NCI-H146 treated with DMSO at 0.1 percent for 48 hours (cell line): Measurements from ENCODE around the gene AVEN.
"Not testable (repeated sequence)": the region's sequence is repeated elsewhere in the genome, so short reads cannot be mapped to it uniquely, and the experiment has no call there.

Experiments
- DNase-seq: peaks from one replicate; lab custom pipeline; 2025; ENCODE audit not compliant: unreplicated experiment; lab: John Stamatoyannopoulos, UW

AVEN gene

GRCh38 chr15:33857726-33858125 is 181.3 kb downstream of the AVEN start:
- DNase-seq, result no peak

GRCh38 chr15:33852570-33852969 is 186.4 kb downstream of the AVEN start:
- no peak for DNase-seq

- no peak for DNase-seq
Observed at GRCh38 chr15:33852094-33852493, 186.9 kb downstream of the AVEN start.

- DNase-seq, result no peak
Observed at GRCh38 chr15:33851079-33851478, 187.9 kb downstream of the AVEN start.

GRCh38 chr15:33848011-33848410 is 191.0 kb downstream of the AVEN start:
- DNase-seq, result no peak

- no peak for DNase-seq
Observed at GRCh38 chr15:33846862-33847261, 192.1 kb downstream of the AVEN start.

GRCh38 chr15:33846142-33846541 is 192.9 kb downstream of the AVEN start:
- no peak for DNase-seq

GRCh38 chr15:33844597-33844996 is 194.4 kb downstream of the AVEN start:
- no peak for DNase-seq

GRCh38 chr15:33844186-33844585 is 194.8 kb downstream of the AVEN start:
- DNase-seq, result no peak

GRCh38 chr15:33840615-33841014 is 198.4 kb downstream of the AVEN start:
- no peak for DNase-seq

- no peak for DNase-seq
Observed at GRCh38 chr15:33839540-33839939, 199.5 kb downstream of the AVEN start.

GRCh38 chr15:33837294-33837693 is 201.7 kb downstream of the AVEN start:
- no peak for DNase-seq

GRCh38 chr15:33834892-33835743 is 203.9 kb downstream of the AVEN start:
- no peak for DNase-seq

- no peak for DNase-seq
Observed at GRCh38 chr15:33831646-33832045, 207.4 kb downstream of the AVEN start.

GRCh38 chr15:33830351-33830750 is 208.7 kb downstream of the AVEN start:
- DNase-seq, result no peak

GRCh38 chr15:33826201-33826600 is 212.8 kb downstream of the AVEN start:
- no peak for DNase-seq

- DNase-seq, result no peak
Observed at GRCh38 chr15:33825453-33825852, 213.6 kb downstream of the AVEN start.

GRCh38 chr15:33823119-33823518 is 215.9 kb downstream of the AVEN start:
- no peak for DNase-seq

GRCh38 chr15:33822479-33822878 is 216.5 kb downstream of the AVEN start:
- DNase-seq, result no peak

GRCh38 chr15:33819499-33819898 is 219.5 kb downstream of the AVEN start:
- not testable (repeated sequence) for DNase-seq
